Gastrocnemius medialis (tissue), 4 donors: ENCODE measurements around the gene HS3ST5. TPM values are rescaled to one million over a fixed set of nuclear protein-coding genes. Genes with fewer than 3 reads are reported as not detected.
"Not testable (repeated sequence)": the region's sequence is repeated elsewhere in the genome, so short reads cannot be mapped to it uniquely, and the experiment has no call there.

Experiments used
- ATAC-seq, 2 donors: fragments of 150-250 bp; one replicate each; pipeline ENCODE4 v1.9.1; 2016
- DNase-seq, 2 donors: peaks; one replicate each; pipeline ENCODE4 v3.0.0-alpha.2; 2019
- H3K27ac ChIP-seq, 4 donors: fragments of 200-600 bp; sonication (generic); 1 replicate in 1 of 4; 2 replicates in 3 of 4; pipeline ENCODE4 v1.5.1; 2016 to 2018; ENCODE audit warnings: mild to moderate bottlenecking in 2 of 4, moderate library complexity in 1 of 4
- H3K27me3 ChIP-seq, 3 donors: fragments of 200-600 bp; sonication (generic) in 2 of 3; 1 replicate in 1 of 3; 2 replicates in 2 of 3; pipeline versions ENCODE4 v1.5.1 to v1.6.0; 2016 to 2019; ENCODE audit warnings: mild to moderate bottlenecking in 1 of 3, moderate library complexity in 1 of 3
- H3K36me3 ChIP-seq, 2 donors: fragments of 200-600 bp; sonication (generic) in 1 of 2; one replicate each; pipeline ENCODE4 v1.5.1; 2017 to 2018
- H3K4me1 ChIP-seq, 2 donors: fragments of 200-600 bp; sonication (generic) in 1 of 2; one replicate each; pipeline ENCODE4 v1.5.1; 2016 to 2017; ENCODE audit warnings: mild to moderate bottlenecking in 2 of 2
- H3K4me3 ChIP-seq, 4 donors: fragments of 200-600 bp; sonication (generic) in 3 of 4; 1 replicate in 1 of 4; 2 replicates in 3 of 4; pipeline ENCODE4 v1.5.1; 2016 to 2019; ENCODE audit warnings: mild to moderate bottlenecking in 2 of 4
- H3K9me3 ChIP-seq, 3 donors: fragments of 200-600 bp; sonication (generic) in 2 of 3; 1 replicate in 1 of 3; 2 replicates in 2 of 3; pipeline ENCODE4 v1.5.1; 2016 to 2019
- POLR2A ChIP-seq, 2 donors: fragments of 450-650 bp; IDR thresholded peaks; one replicate each; pipeline ENCODE4 v1.6.1; 2017; ENCODE audit warnings: antibody characterized with exemption in 2 of 2, mild to moderate bottlenecking in 2 of 2, moderate library complexity in 2 of 2
- in situ Hi-C, 4 donors: fragments of 200-750 bp; cut with MboI; loops; one replicate each; pipeline versions ENCODE4 v1.15.0 to v1.8.0; 2017; ENCODE audit warnings: low sequenced_read_pairs in 4 of 4
- intact Hi-C: fragments of 100-400 bp; cut with DNase I; formaldehyde crosslinking; loops from one replicate; pipeline ENCODE4 v1.15.1; 2023; ENCODE audit warnings: low total_unique reads
- total RNA-seq, 4 donors: library from RNA; depleted of rRNA; stranded (reverse); fragments of >200 nt; gene quantifications; one replicate each; pipeline versions ENCODE4 v1.1.0 to v1.2.3, GENCODE V29; 2016
- TF ChIP-seq, protein P1 (sequence below), 5 experiments: fragments of 450-650 bp in 3 of 5; fragments of 200-600 bp in 2 of 5; sonication (generic) in 2 of 5; IDR thresholded peaks in 4 of 5; conservative IDR thresholded peaks in 1 of 5; 1 replicate in 4 of 5; 2 replicates in 1 of 5; pipeline ENCODE4 v1.5.1; 2016 to 2019; ENCODE audit warnings: antibody characterized with exemption in 5 of 5, mild to moderate bottlenecking in 3 of 5, moderate library complexity in 3 of 5

The HS3ST5 gene
- total RNA-seq, 4 donors from 2014 or later, result 0.13 to 0.41 TPM; not detected in 2

- no peaks in the 10 kb centered on the region for H3K36me3 ChIP-seq
- H3K27me3 ChIP-seq, result no peaks in the 10 kb centered on the region
- TF ChIP-seq, protein P1, sequence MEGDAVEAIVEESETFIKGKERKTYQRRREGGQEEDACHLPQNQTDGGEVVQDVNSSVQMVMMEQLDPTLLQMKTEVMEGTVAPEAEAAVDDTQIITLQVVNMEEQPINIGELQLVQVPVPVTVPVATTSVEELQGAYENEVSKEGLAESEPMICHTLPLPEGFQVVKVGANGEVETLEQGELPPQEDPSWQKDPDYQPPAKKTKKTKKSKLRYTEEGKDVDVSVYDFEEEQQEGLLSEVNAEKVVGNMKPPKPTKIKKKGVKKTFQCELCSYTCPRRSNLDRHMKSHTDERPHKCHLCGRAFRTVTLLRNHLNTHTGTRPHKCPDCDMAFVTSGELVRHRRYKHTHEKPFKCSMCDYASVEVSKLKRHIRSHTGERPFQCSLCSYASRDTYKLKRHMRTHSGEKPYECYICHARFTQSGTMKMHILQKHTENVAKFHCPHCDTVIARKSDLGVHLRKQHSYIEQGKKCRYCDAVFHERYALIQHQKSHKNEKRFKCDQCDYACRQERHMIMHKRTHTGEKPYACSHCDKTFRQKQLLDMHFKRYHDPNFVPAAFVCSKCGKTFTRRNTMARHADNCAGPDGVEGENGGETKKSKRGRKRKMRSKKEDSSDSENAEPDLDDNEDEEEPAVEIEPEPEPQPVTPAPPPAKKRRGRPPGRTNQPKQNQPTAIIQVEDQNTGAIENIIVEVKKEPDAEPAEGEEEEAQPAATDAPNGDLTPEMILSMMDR (IDR thresholded peaks at IDR 0.05 in 4 of 5, conservative IDR thresholded peaks at IDR 0.05 in 1 of 5), result no peak
- TF ChIP-seq POLR2A (IDR thresholded peaks at IDR 0.05), result no peak
- H3K27ac ChIP-seq, result peak overlapping the region; percentile 77 to 90 (median 82)
- DNase-seq (no peak), ATAC-seq (no peak)
- H3K9me3 ChIP-seq, result no peaks in the 10 kb centered on the region
- H3K4me3 ChIP-seq, result peak overlapping the region; percentile 16 to 39 (median 22)
- intact Hi-C loops, result loop anchor here (5.0 kb wide), 1 partner anchor 586 kb away; no protein-coding TSS in a partner anchor
- H3K4me1 ChIP-seq, result peaks cover 0 to 28% of the 10 kb centered on the region in 2 donors
- in situ Hi-C loops, result no loop called here
Observed at GRCh38 chr6:114218437-114219340, 124.1 kb downstream of the HS3ST5 start.

DNA sequence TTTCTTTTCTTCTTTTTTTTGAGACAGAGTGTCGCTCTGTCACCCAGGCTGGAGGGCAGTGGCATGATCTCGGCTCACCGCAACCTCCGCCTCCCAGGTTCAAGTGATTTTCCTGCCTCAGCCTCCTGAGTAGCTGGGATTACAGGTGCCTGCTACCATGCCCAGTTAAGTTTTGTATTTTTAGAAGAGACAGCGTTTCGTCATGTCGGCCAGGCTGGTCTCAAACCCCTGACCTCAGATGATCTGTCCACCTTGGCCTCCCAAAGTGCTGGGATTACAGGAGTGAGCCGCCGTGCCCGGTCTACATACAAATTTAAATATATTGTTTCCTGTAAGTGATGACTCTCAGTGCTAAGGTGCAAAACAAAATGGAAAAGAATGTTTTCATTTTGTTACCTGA is 124.8 kb downstream of the HS3ST5 start:
- in situ Hi-C loops, H3K36me3 ChIP-seq, H3K27me3 ChIP-seq, H3K9me3 ChIP-seq: not testable (repeated sequence)
- intact Hi-C loops, result loop anchor here (5.0 kb wide), 1 partner anchor 586 kb away; no protein-coding TSS in a partner anchor
- Histone ChIP-seq H3K27ac (peak overlapping the region; percentile 77 to 90 (median 82)), H3K4me1 (peaks cover 0 to 26% of the 10 kb centered on the region in 2 donors), H3K4me3 (peak overlapping the region; percentile 16 to 39 (median 22))
- ATAC-seq (peak in 1 of 2 donors; percentile 35), DNase-seq (peak; percentile 11 to 61)

DNA sequence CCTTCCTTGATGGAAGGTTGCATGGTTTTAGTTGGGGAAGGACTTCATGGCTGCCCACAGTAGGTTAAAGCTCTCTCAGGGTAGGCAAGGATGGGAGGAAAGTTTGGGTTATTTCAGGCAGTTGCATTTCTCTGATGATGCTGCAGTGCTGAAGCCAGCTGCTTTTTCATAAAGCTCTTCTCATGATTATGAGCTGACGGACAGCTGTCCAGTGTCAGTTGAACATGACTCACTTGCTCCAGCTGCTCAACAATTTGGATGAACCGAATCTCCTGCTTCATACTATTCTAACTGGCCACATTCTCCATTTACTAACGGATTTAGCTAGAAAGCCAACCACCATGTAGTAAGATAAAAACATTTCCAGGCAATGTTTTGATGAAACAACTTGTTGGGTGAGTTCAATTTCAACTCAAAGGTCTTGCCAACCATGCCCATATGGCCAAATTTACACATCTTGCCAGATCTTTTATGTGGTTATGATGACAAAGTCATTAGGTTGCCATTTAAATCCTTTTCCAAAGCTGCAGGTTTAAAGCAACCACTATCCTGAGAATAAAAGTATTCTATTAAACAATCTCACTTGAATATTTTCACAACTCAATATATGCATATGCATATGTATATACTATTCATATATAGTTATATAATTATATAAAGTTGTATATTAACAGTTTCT is 125.9 kb downstream of the HS3ST5 start:
- Histone ChIP-seq H3K36me3 (no peaks in the 10 kb centered on the region), H3K4me1 (peaks cover 0 to 22% of the 10 kb centered on the region in 2 donors), H3K4me3 (peak overlapping the region in 3 of 4 donors; percentile 3 to 39 (median 21)), H3K9me3 (no peaks in the 10 kb centered on the region), H3K27ac (peak overlapping the region; percentile 77 to 90 (median 82)), H3K27me3 (no peaks in the 10 kb centered on the region)
- TF ChIP-seq, protein P1 (IDR thresholded peaks at IDR 0.05 in 4 of 5, conservative IDR thresholded peaks at IDR 0.05 in 1 of 5), result no peak
- TF ChIP-seq POLR2A (IDR thresholded peaks at IDR 0.05), result no peak
- DNase-seq (peak; percentile 76 to 78), ATAC-seq (peak; percentile 91 to 96)
- in situ Hi-C loops (no loop called here), intact Hi-C loops (loop anchor here (5.0 kb wide), 1 partner anchor 585 kb away; no protein-coding TSS in a partner anchor)

DNA sequence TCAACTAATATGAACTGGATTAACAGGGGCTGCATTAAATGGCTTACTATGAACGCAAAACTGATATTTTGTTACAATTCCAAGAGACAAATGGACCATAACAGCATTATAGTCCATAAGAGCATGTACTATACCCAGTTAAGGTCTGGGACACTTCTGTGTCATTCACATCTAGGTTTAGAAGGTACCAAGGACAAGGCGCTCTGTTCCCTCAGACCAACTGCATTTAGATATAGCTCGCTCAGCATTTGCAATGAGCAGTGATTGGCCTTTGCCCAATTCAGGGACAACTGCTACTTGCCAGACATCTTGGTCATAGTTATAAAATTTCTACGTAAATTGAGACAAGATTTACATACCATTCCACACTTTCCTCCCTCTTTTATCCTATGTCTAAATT is 132.4 kb downstream of the HS3ST5 start:
- H3K27me3 ChIP-seq, result no peaks in the 10 kb centered on the region
- no peak overlapping the region for H3K4me3 ChIP-seq
- peak; percentile 66 to 75 for ATAC-seq
- H3K27ac ChIP-seq, result peak overlapping the region in 2 of 4 donors; percentile 52 to 71
- intact Hi-C loops (no loop called here), in situ Hi-C loops (no loop called here)
- H3K36me3 ChIP-seq, result no peaks in the 10 kb centered on the region
- H3K9me3 ChIP-seq, result no peaks in the 10 kb centered on the region
- peaks cover 0 to 28% of the 10 kb centered on the region in 2 donors for H3K4me1 ChIP-seq
- DNase-seq, result no peak
- no peak for TF ChIP-seq POLR2A (IDR thresholded peaks at IDR 0.05)
- TF ChIP-seq, protein P1 (IDR thresholded peaks at IDR 0.05 in 4 of 5, conservative IDR thresholded peaks at IDR 0.05 in 1 of 5), result no peak

- TF ChIP-seq, protein P1 (IDR thresholded peaks at IDR 0.05 in 4 of 5, conservative IDR thresholded peaks at IDR 0.05 in 1 of 5), result no peak
- TF ChIP-seq POLR2A (IDR thresholded peaks at IDR 0.05), result no peak
- peaks cover 0 to 9% of the 10 kb centered on the region in 2 donors for H3K4me1 ChIP-seq
Observed at GRCh38 chr6:114203460-114203859, 139.4 kb downstream of the HS3ST5 start.

More at GRCh38 chr6:114203460-114203859, 139.4 kb downstream of the HS3ST5 start:
- no peaks in the 10 kb centered on the region for H3K9me3 ChIP-seq
- H3K27ac ChIP-seq, result no peak overlapping the region
- H3K36me3 ChIP-seq, result no peaks in the 10 kb centered on the region
- in situ Hi-C loops, result no loop called here
- H3K4me3 ChIP-seq, result no peak overlapping the region
- DNase-seq (no peak), ATAC-seq (no peak)
- intact Hi-C loops, result no loop called here
- H3K27me3 ChIP-seq, result no peaks in the 10 kb centered on the region
